K562 (cell line): ENCODE results near the gene COL6A2.

ENCODE experiments used
- CCAR2 ChIP-seq: fragments of 200-400 bp; formaldehyde crosslinking; IDR thresholded peaks from 2 replicates; pipeline ENCODE4 v1.6.1; 2017; ENCODE audit warnings: mild to moderate bottlenecking, low read depth, low read length
- CTCF ChIP-seq, 3 experiments: IDR thresholded peaks in 2 of 3; conservative IDR thresholded peaks in 1 of 3; 2 replicates each; pipeline ENCODE4 v1.5.1; 2011 to 2012; ENCODE audit warnings: low read length in 3 of 3, mild to moderate bottlenecking in 3 of 3, control low read depth in 2 of 3, improper control_type of control experiment in 1 of 3, inconsistent platforms in 1 of 3, low read depth in 1 of 3, mixed read lengths in 1 of 3, moderate library complexity in 1 of 3; ENCODE audit not compliant: insufficient read depth in 2 of 3
- MTA2 ChIP-seq: fragments of 450-650 bp; IDR thresholded peaks from 2 replicates; pipeline ENCODE4 v1.6.1; 2016; ENCODE audit warnings: low read depth
- MYC ChIP-seq, 2 experiments: fragments of 250-450 bp in 1 of 2; sonication (Bioruptor Pico) in 1 of 2; IDR thresholded peaks; 2 replicates each; pipeline versions ENCODE4 v1.5.1 to v1.6.1; 2012 to 2021; ENCODE audit warnings: low read depth in 2 of 2, borderline replicate concordance in 1 of 2, improper control_type of control experiment in 1 of 2, low read length in 1 of 2, mild to moderate bottlenecking in 1 of 2, moderate library complexity in 1 of 2
- POLR2A ChIP-seq: fragments of 450-650 bp; conservative IDR thresholded peaks from 2 replicates; pipeline ENCODE4 v1.6.1; 2016
- RFX7 ChIP-seq: fragments of 250-450 bp; sonication (Bioruptor Pico); IDR thresholded peaks from 2 replicates; pipeline ENCODE4 v1.5.1; 2021; ENCODE audit warnings: mild to moderate bottlenecking
- YY1 ChIP-seq, 3 experiments: IDR thresholded peaks; 2 replicates each; pipeline ENCODE4 v1.6.1; 2011; ENCODE audit warnings: low read length in 2 of 3, mild to moderate bottlenecking in 2 of 3, moderate library complexity in 2 of 3, borderline replicate concordance in 1 of 3, control low read depth in 1 of 3, low read depth in 1 of 3; ENCODE audit not compliant: insufficient read depth in 3 of 3, insufficient replicate concordance in 2 of 3, control insufficient read depth in 1 of 3, insufficient read length in 1 of 3; ENCODE audit errors: extremely low read depth in 1 of 3
- ZBTB40 ChIP-seq, 2 experiments: fragments of 450-650 bp in 1 of 2; sonication (generic) in 1 of 2; formaldehyde crosslinking in 1 of 2; IDR thresholded peaks; 2 replicates each; pipeline versions ENCODE4 v1.7.1 to v1.9.0; 2016 to 2022; ENCODE audit warnings: inconsistent platforms in 1 of 2, mild to moderate bottlenecking in 1 of 2, missing genetic modification reagents in 1 of 2
- ZNF24 ChIP-seq: fragments of 450-650 bp; IDR thresholded peaks from 2 replicates; pipeline ENCODE4 v1.6.1; 2016
- TF ChIP-seq, protein P1 (sequence below): fragments of 450-650 bp; IDR thresholded peaks from 2 replicates; pipeline ENCODE4 v1.6.1; 2016
- TF ChIP-seq, protein P2 (sequence below): sonication (generic); formaldehyde crosslinking; IDR thresholded peaks from 2 replicates; pipeline ENCODE4 v1.8.0; 2023; ENCODE audit warnings: mild to moderate bottlenecking, missing genetic modification reagents

GRCh38 chr21:46155514-46156377 lies 57.8 kb downstream of the COL6A2 start, which contains the start of gene FTCD:
- TF ChIP-seq, protein P1, sequence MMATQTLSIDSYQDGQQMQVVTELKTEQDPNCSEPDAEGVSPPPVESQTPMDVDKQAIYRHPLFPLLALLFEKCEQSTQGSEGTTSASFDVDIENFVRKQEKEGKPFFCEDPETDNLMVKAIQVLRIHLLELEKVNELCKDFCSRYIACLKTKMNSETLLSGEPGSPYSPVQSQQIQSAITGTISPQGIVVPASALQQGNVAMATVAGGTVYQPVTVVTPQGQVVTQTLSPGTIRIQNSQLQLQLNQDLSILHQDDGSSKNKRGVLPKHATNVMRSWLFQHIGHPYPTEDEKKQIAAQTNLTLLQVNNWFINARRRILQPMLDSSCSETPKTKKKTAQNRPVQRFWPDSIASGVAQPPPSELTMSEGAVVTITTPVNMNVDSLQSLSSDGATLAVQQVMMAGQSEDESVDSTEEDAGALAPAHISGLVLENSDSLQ: no peak
- TF ChIP-seq MYC (IDR thresholded peaks at IDR 0.05; ENCODE audit: low read depth, low read length) (no peak), MYC (CRISPR knock-in tag; IDR thresholded peaks at IDR 0.05; ENCODE audit: borderline replicate concordance, low read depth) (no peak), ZNF24 (no peak), POLR2A (no peak), YY1 (IDR thresholded peaks at IDR 0.05; ENCODE audit: borderline replicate concordance in 1 of 3, control insufficient read depth in 1 of 3, extremely low read depth in 1 of 3, insufficient read depth in 3 of 3, insufficient read length in 1 of 3, insufficient replicate concordance in 2 of 3, low read depth in 1 of 3, low read length in 2 of 3) (no peak), RFX7 (CRISPR knock-in tag) (no peak), CCAR2 (no peak), MTA2 (no peak), ZBTB40 (IDR thresholded peaks at IDR 0.05) (no peak), ZBTB40 (CRISPR knock-in tag; IDR thresholded peaks at IDR 0.05) (no peak), CTCF (IDR thresholded peaks at IDR 0.05 in 2 of 3, conservative IDR thresholded peaks at IDR 0.05 in 1 of 3; ENCODE audit: insufficient read depth in 2 of 3, low read depth in 1 of 3, low read length in 3 of 3) (no peak)
- TF ChIP-seq, protein P2, sequence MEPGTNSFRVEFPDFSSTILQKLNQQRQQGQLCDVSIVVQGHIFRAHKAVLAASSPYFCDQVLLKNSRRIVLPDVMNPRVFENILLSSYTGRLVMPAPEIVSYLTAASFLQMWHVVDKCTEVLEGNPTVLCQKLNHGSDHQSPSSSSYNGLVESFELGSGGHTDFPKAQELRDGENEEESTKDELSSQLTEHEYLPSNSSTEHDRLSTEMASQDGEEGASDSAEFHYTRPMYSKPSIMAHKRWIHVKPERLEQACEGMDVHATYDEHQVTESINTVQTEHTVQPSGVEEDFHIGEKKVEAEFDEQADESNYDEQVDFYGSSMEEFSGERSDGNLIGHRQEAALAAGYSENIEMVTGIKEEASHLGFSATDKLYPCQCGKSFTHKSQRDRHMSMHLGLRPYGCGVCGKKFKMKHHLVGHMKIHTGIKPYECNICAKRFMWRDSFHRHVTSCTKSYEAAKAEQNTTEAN (CRISPR knock-in tag): no peak
